HG03196 (cell line): ENCODE results near the gene PRRC2B.
A peak's percentile ranks its signal among the peaks of the same experiment; 100 is the strongest.
"Not testable (repeated sequence)": the region's sequence is repeated elsewhere in the genome, so short reads cannot be mapped to it uniquely, and the experiment has no call there.

Experiments
- ATAC-seq: cut with Tn5 transposase; IDR thresholded peaks from one replicate; pipeline ENCODE4 v1.9.1; 2021; ENCODE audit not compliant: unreplicated experiment

Gene PRRC2B

GRCh38 chr9:131386281-131386680, 7.6 kb upstream of the PRRC2B start:
- ATAC-seq = no peak

DNA sequence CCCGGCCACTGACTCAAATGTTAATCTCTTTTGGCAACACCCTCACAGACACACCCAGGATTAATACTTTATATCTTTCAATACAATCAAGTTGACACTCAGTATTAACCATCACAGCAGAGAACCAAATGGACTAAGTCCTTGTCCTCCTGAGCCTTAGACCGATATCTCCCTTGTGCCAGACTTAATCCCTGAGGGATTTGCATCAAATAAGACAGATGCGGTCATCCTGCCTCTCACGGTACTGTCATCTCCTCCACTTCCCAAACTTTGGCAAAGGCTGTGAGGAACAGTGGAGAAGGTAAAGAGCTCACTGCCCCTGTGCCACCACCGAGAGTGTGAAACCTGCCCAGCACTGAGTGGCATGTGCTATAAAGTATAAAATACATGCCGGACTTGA, 6.5 kb upstream of the PRRC2B start:
- no peak for ATAC-seq

- no peak for ATAC-seq
These were observed 2.9 kb upstream of the PRRC2B start for GRCh38 chr9:131391020-131391419.

- no peak for ATAC-seq
These were observed 2.4 kb upstream of the PRRC2B start for GRCh38 chr9:131391504-131391903.

DNA sequence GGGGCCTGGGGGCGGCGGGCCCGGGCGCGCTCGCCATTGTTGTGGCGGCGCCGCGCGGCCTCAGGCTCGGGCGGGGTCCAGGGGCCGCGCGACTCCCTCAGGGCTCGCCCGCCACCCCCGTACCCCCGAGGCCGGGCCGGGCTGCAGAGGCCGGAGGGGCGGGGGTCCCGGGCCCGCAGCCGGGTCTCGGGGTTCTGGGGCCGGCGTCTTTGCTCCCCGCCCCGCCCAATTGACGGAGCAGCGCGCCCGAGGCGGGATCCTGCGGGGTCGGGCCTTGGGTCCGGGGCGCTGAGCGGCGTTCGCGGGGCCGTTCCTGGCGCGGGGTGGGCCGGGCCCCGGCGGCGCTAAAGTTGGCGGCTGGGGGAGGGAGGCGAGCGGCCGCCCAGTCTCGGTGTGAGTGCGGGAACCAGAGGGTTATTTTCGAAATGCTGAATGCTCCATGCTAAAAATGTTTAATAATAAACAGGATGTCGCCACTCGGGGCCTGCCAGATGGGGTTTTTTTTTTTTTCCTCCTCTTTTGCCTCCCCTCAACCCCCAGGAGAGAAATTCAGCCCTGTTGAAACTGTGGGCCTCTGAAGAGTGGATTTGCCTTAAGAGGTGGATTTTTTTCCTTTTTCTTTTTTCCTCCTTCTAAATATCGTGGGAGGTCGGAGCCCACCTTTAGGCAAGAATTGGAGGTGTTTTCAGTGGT, 724 bp downstream of the PRRC2B start:
- no peak for ATAC-seq

DNA sequence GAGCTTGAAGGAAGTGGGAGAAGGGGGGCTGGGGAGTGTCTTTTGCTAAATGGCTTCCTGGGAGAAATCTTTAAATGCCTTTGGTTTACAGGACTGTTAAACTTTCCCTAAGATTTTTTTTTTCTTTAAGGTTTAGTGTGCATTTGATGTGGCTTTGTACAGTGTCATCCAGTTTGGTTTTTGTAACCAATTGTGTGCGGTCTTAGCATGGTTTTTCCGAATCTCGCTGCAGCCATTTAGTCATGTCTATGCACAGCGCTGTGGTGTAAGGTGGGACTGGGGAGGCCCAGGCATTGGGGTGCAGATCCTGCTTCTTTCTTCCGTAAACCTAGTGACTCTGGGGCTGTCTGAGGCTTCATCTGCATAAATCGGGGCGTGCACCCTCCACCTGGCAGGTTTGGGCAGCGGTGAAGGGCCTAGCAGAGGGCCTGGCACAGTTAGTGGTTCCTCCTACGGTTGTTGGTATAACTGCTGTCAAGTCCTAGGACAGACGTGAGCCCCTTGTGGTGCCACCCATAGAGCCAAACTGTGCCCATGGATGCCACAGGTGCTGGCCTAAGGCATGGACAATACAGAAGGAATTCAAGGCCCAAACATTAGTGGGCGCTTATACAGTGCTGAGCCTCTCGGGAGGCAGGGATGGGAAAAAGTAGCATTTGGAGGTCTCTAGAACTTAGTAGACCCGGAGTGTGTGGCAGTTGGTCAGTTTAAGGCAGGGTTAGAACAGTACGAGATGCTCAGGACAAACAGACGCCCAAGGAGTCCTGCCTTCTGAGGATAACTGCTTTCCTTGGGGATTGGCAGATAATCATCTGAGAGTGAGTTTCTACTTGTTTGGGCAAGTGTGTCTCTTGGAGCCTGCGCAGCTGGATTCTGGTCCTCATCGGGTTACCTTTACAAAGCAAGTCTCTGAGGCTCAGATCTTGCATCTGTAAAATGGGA, 1.5 kb downstream of the PRRC2B start:
- peak; percentile 30 for ATAC-seq

GRCh38 chr9:131396099-131396479, 2.2 kb downstream of the PRRC2B start:
- ATAC-seq = not testable (repeated sequence)

GRCh38 chr9:131396626-131397025, 2.7 kb downstream of the PRRC2B start:
- no peak for ATAC-seq

DNA sequence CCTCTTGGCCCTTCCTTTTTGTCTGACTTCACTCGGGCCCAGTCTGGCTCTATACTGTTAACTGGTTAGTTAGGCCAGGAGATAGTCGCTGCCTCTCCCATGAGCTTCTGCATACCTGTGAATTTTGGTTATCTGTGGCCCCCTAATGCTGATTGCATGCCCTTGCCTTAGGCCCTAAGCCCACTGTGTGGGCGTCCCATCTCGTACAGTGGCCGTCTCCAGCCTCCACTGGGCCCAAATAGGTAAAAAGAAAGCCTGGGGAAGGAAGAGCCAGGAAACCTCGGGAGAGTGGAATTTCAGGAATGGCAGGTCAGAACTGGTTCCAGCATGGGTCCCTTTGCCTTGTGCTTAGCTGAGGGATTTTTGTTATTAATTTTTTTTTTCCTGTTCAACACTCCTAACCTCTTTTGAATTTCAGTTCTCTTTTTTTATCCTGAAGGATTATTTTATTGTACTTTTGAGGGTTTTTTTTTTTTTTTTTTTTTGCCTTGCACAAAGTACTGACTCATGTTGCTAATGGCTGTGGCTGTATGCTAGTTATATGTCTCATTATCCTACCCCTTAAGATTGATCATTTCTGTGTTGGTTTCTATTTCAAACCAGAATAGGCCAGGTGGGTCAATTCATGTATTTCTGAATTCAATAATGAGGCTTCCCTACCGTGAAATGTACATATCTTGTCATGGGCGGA, 3.4 kb downstream of the PRRC2B start:
- ATAC-seq = no peak

GRCh38 chr9:131398204-131398603, 4.3 kb downstream of the PRRC2B start:
- no peak for ATAC-seq

DNA sequence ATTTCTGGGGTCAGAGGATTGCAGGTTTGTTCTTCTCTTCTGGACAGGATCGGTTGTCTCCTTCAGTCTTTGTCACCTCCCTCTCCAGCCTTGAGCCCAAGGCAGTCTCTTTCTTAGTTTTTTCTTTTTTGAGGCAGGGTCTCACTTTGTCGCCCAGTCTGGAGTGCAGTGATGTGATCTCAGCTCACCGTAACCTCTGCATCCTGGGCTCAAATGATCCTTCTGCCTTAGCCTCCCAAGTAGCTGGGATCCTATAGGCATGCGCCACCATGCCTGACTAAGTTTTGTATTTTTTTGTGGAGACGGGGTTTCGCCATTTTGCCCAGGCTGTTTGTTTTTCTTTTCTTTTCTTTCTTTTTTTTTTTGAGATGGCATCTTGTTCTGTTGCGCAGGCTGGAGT, 6.1 kb downstream of the PRRC2B start:
- ATAC-seq = no peak

GRCh38 chr9:131400627-131401026, 6.7 kb downstream of the PRRC2B start:
- no peak for ATAC-seq

GRCh38 chr9:131402073-131402472, 8.2 kb downstream of the PRRC2B start:
- no peak for ATAC-seq

GRCh38 chr9:131402738-131403492, 9.0 kb downstream of the PRRC2B start:
- no peak for ATAC-seq

DNA sequence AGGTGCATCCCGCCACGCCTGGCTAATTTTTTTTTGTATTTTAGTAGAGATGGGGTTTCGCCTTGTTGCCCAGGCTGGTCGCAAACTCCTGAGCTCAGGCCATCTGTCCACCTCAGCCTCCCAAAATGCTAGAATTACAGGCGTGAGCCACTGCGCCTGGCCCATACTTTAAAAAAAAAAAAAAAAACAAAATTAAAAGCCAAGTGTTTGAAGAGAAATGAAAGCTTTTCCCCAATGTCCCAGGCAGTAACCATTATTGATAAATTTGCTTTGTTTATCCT, 9.5 kb downstream of the PRRC2B start:
- ATAC-seq = no peak

DNA sequence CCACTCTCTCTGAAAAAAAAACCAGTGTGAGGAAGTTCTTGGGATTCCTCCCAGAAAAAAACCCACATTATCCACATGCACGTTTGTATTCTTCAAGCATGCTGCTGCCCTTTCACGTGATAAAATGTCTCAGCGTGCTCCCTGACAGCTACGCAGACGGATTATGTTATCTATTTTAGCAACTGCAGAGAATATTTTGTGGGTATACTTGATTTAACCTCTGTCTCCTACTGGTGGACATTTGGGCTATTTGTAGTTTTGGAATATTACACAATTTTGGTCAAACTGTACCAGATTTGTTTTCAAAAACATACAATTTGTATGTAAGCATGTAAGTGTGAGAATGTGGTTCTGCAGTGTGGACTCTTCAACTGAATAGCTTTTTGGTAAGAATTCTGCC, 10.7 kb downstream of the PRRC2B start:
- ATAC-seq = no peak

DNA sequence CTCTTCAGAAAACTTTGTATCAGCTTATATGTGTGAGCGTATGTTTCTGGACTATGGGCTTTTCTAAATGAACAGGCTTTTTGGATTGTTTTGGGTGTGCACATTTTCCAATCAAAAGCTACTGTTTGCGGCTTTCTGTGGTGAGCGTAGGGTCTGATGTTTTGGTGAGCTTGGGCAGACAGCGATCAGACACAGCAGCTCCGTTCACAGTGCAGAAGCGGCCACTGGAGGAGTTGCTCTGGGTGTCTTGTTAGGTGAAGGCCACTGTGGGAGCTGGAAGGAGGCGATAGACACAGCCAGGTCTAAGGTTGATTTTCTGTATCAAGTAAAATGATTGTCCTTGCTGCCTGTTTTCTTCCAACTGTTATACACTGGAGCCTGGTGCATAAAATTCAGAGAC, 11.1 kb downstream of the PRRC2B start:
- ATAC-seq = no peak

GRCh38 chr9:131405428-131405827, 11.5 kb downstream of the PRRC2B start:
- ATAC-seq = no peak

DNA sequence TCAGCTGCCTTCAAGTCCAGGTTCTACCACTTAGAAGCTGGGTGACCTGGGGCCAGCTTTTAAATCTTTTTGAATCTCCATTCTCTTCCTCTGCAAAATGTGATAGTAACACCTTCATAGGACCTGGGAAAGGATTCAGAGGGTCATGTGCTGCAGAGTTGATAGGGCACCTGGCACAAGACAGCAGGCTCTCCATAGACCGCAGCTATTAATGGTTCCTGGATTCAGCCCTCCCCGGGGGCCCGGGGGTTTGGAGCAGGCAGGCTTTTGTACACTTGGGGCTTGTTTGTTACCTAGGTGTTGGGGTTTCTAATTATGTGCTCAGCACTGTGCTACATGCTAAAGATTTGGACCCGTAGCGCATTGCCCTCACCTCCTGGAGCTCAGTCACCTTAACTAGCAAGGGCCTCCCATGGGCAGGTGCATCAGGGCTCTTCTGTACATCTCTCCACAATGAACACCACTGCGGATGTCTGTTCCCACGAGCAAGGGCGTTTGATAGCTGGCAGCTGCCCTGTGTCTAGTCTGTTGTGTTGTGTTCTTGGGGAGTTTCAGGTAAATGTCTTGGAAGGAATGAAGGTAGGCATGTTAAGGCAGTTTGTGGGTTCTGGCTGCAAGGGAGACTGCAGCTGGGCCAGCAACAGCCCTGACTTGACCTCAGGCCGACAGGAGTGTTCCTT, 12.1 kb downstream of the PRRC2B start:
- ATAC-seq = no peak

- ATAC-seq = no peak
These were observed 12.9 kb downstream of the PRRC2B start for GRCh38 chr9:131406563-131407436.
